T-cell (primary cell): ENCODE results near the gene FUOM. TPM values are rescaled to one million over a fixed set of nuclear protein-coding genes. Genes with fewer than 3 reads are reported as not detected.

Experiments
- ATAC-seq, 4 experiments: fragments of 200-7000 bp in 3 of 4; fragments of 150-1000 bp in 1 of 4; cut with Tn5 transposase; replicated peaks in 1 of 4; 1 replicate in 3 of 4; 2 replicates in 1 of 4; pipeline ENCODE4 v1.10.0; 2021; ENCODE audit warnings: moderate library complexity in 3 of 4, mild to moderate bottlenecking in 2 of 4, moderate number of reproducible peaks in 1 of 4
- CTCF ChIA-PET, 2 donors: fragments of 300-600 bp; sonication (Branson Sonifier 250); formaldehyde crosslinking; loops; one replicate each; lab custom pipeline; 2022; ENCODE audit warnings: antibody characterized with exemption in 2 of 2; lab: Charles Lee
- POLR2A ChIA-PET, 2 donors: fragments of 300-600 bp; sonication (Branson Sonifier 250); formaldehyde crosslinking; loops; one replicate each; lab custom pipeline; 2022; ENCODE audit warnings: antibody characterized with exemption in 2 of 2; lab: Charles Lee
- DNase-seq, 35 experiments: peaks; one replicate each; pipeline versions ENCODE4 v3.0.0 to v3.0.0-alpha.2; 2013 to 2023
- H3K27ac ChIP-seq: one replicate; pipeline ENCODE4 v1.5.1; 2013; ENCODE audit warnings: low read length
- H3K27me3 ChIP-seq, 2 experiments: replicated peaks in 1 of 2; 1 replicate in 1 of 2; 2 replicates in 1 of 2; pipeline versions ENCODE4 v1.6.1 to v1.7.0; 2013; ENCODE audit warnings: low read length in 1 of 2, mixed read lengths in 1 of 2; ENCODE audit not compliant: control insufficient read depth in 2 of 2, insufficient read depth in 2 of 2; ENCODE audit errors: extremely low read depth in 1 of 2
- H3K36me3 ChIP-seq, 2 donors: 1 replicate in 1 of 2; 2 replicates in 1 of 2; pipeline versions ENCODE4 v1.6.1 to v1.7.0; 2013; ENCODE audit warnings: low read length in 1 of 2; ENCODE audit not compliant: control insufficient read depth in 2 of 2, insufficient read depth in 1 of 2; ENCODE audit errors: extremely low read depth in 1 of 2
- H3K4me1 ChIP-seq, 2 experiments: 1 replicate in 1 of 2; 2 replicates in 1 of 2; pipeline versions ENCODE4 v1.6.1 to v1.7.0; 2013; ENCODE audit warnings: low read length in 2 of 2, mixed read lengths in 1 of 2; ENCODE audit not compliant: insufficient read depth in 2 of 2, control insufficient read depth in 1 of 2; ENCODE audit errors: extremely low read depth in 1 of 2
- H3K4me3 ChIP-seq, 2 donors: 1 replicate in 1 of 2; 2 replicates in 1 of 2; pipeline versions ENCODE4 v1.5.1 to v1.7.0; 2013; ENCODE audit warnings: mild to moderate bottlenecking in 2 of 2, low read length in 1 of 2, moderate library complexity in 1 of 2; ENCODE audit not compliant: control insufficient read depth in 1 of 2; ENCODE audit errors: extremely low read depth in 1 of 2
- H3K9me3 ChIP-seq: 2 replicates; pipeline ENCODE4 v1.7.0; 2013
- H3K27ac Mint-ChIP-seq, 2 donors: one replicate each; pipeline ENCODE4 v1.8.0; 2020 to 2021; ENCODE audit warnings: mild to moderate bottlenecking in 2 of 2, mixed read lengths in 2 of 2
- H3K27me3 Mint-ChIP-seq, 2 donors: one replicate each; pipeline ENCODE4 v1.8.0; 2021 to 2022; ENCODE audit warnings: mixed read lengths in 2 of 2
- H3K36me3 Mint-ChIP-seq: one replicate; pipeline ENCODE4 v1.8.0; 2021; ENCODE audit warnings: mixed read lengths
- H3K4me1 Mint-ChIP-seq, 3 donors: one replicate each; pipeline ENCODE4 v1.8.0; 2020 to 2022; ENCODE audit warnings: mixed read lengths in 3 of 3, mild to moderate bottlenecking in 1 of 3
- H3K4me3 Mint-ChIP-seq, 3 donors: one replicate each; pipeline ENCODE4 v1.8.0; 2020 to 2022; ENCODE audit warnings: mild to moderate bottlenecking in 3 of 3, mixed read lengths in 3 of 3, moderate library complexity in 3 of 3
- H3K9me3 Mint-ChIP-seq, 3 donors: one replicate each; pipeline ENCODE4 v1.8.0; 2020 to 2022; ENCODE audit warnings: mixed read lengths in 3 of 3
- WGBS: methylation state at CpG from one replicate; pipeline ENCODE4 v1.1.5; 2013; ENCODE audit warnings: missing lambda C conversion rate; ENCODE audit not compliant: insufficient coverage; 5-methylcytosine and 5-hydroxymethylcytosine counted together
- total RNA-seq, 35 experiments: library from RNA in 6 of 35; stranded (reverse) in 6 of 35; fragments of 120-200 nt in 1 of 35; gene quantifications; one replicate each; pipeline versions ENCODE4 v1.2.1 to v1.2.4 and lab custom pipeline; 2013 to 2026

The FUOM gene
- total RNA-seq, 5 donors from 2014 or later (not counting 1 experiment from before 2014, with no cell fraction given): 9.4 to 30.3 (median 26.9) TPM

DNA sequence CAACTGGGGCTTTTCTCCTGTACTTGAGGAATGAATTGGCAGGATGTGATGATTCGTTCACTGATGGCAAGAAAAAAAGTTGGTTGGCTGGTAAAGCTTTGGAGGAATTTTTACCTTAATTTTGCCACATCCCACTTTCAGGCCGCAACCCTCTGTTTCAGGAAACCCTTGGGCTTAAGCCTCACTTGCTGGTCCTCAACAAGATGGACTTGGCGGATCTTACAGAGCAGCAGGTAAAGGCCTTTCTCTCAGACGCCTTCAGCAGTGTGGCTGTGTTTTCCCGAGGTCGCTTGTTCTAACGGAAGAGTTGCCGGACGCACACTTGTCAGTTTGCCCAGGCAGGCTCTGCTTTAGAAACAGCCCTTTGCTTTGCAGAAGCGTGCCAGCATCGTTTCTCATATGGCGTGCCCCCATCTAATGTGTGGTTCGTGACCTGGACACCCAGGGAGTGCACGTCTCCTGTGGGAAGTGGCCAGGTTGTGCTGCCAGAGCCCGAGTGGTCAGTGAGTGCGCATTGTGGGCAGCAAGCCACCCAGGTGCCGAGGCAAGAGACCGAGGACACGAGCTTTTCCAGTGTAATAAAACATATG is 38.3 kb upstream of the FUOM start:
- H3K36me3 ChIP-seq: peaks cover 6 to 31% of the 10 kb centered on the region in 2 donors

GRCh38 chr10:133394801-133395221 is 37.0 kb upstream of the FUOM start:
- Histone ChIP-seq H3K36me3 (peaks cover 6 to 26% of the 10 kb centered on the region in 2 donors), H3K4me1 (peaks cover 6 to 51% of the 10 kb centered on the region in 2 experiments), H3K27me3 (peaks cover 0 to 2% of the 10 kb centered on the region in 2 experiments), H3K9me3 (no peaks in the 10 kb centered on the region), H3K4me3 (peak overlapping the region; percentile 62 to 69), H3K27ac (peak overlapping the region; percentile 59)
- no peaks in the 10 kb centered on the region for H3K27me3 Mint-ChIP-seq
- peaks cover 40 to 56% (median 56%) of the 10 kb centered on the region in 3 donors for H3K4me1 Mint-ChIP-seq
- no peaks in the 10 kb centered on the region for H3K9me3 Mint-ChIP-seq
- WGBS: 43% methylated on average over 19 of the region's 21 CpGs
- H3K27ac Mint-ChIP-seq: peak overlapping the region; percentile 85 to 87
- H3K4me3 Mint-ChIP-seq: peak overlapping the region; percentile 86 to 93 (median 91)
- DNase-seq (no peak), ATAC-seq (no peak)
- ChIA-PET POLR2A (no interaction called here), CTCF (no interaction called here)
- peaks cover 18% of the 10 kb centered on the region for H3K36me3 Mint-ChIP-seq

More for the DNA sequence above, 38.3 kb upstream of the FUOM start:
- Mint-ChIP-seq H3K4me1 (peaks cover 36 to 53% (median 50%) of the 10 kb centered on the region in 3 donors), H3K36me3 (peaks cover 22% of the 10 kb centered on the region), H3K4me3 (peak overlapping the region; percentile 86 to 93 (median 91)), H3K27me3 (no peaks in the 10 kb centered on the region), H3K27ac (peak overlapping the region in 1 of 2 donors; percentile 87), H3K9me3 (no peaks in the 10 kb centered on the region)
- H3K27ac ChIP-seq: no peak overlapping the region
- no peak for DNase-seq
- no peaks in the 10 kb centered on the region for H3K9me3 ChIP-seq
- no peak overlapping the region for H3K4me3 ChIP-seq
- peaks cover 0 to 2% of the 10 kb centered on the region in 2 experiments for H3K27me3 ChIP-seq
- H3K4me1 ChIP-seq: peaks cover 2 to 49% of the 10 kb centered on the region in 2 experiments
- ChIA-PET CTCF (no interaction called here), POLR2A (no interaction called here)
- whole genome bisulfite sequencing: 99% methylated on average over 12 of the region's 19 CpGs
- no peak for ATAC-seq

DNA sequence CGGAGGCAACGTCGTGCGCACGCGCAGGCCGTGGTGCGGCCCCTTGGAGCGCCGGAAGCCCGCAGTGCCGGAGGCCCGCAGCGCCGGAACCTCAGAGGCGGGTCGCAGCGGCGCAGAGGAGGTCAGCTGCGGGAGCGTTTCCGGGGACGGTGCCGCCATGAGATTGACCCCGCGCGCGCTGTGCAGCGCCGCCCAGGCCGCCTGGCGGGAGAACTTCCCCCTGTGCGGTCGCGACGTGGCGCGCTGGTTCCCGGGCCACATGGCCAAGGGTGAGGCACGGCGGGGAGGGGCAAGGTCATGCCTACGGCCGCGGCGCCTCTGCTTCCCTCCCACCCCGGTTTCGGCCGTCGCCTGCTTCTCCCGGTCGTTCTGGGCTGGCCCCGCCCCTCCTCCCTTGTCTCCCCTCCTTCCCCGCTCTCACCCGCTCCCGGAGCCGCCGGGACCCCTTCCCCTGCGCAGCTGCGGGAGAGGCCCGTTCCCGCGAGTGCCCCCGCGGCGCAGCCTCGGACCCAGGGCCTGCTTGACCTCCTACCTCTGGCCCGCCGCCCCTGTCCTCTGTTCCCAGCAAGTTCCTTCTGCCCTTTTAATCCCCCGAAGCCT is 36.3 kb upstream of the FUOM start, which contains the start of gene MTG1:
TSS of gene MTG1 (plus strand) at position 94 of the 600 bp plus-strand sequence. CDS start at position 158, 64 bp downstream.
- ChIA-PET POLR2A (no interaction called here), CTCF (no interaction called here)
- peaks cover 12% of the 10 kb centered on the region for H3K36me3 Mint-ChIP-seq
- no peaks in the 10 kb centered on the region for H3K27me3 Mint-ChIP-seq
- H3K27me3 ChIP-seq: peaks cover 0 to 2% of the 10 kb centered on the region in 2 experiments
- H3K36me3 ChIP-seq: peaks cover 6 to 22% of the 10 kb centered on the region in 2 donors
- no peaks in the 10 kb centered on the region for H3K9me3 ChIP-seq
- H3K4me3 ChIP-seq: peak within 1 kb of the TSS; percentile 62 to 69
- H3K27ac Mint-ChIP-seq: peak within 1 kb of the TSS; percentile 85 to 87
- DNase-seq: peak in 34 of 35 experiments; percentile 76 to 96 (median 86)
- peak; percentile 79 to 90 (median 82) for ATAC-seq
- no peaks in the 10 kb centered on the region for H3K9me3 Mint-ChIP-seq
- peak within 1 kb of the TSS; percentile 59 for H3K27ac ChIP-seq
- under 1% methylated on average over 67 of the region's 69 CpGs for WGBS
- peaks cover 43 to 56% (median 55%) of the 10 kb centered on the region in 3 donors for H3K4me1 Mint-ChIP-seq
- H3K4me1 ChIP-seq: peaks cover 9 to 57% of the 10 kb centered on the region in 2 experiments
- peak within 1 kb of the TSS; percentile 86 to 93 (median 91) for H3K4me3 Mint-ChIP-seq

- H3K36me3 ChIP-seq: peaks cover 6 to 16% of the 10 kb centered on the region in 2 donors
- no peaks in the 10 kb centered on the region for H3K27me3 Mint-ChIP-seq
- ATAC-seq: no peak
- H3K4me3 Mint-ChIP-seq: peak overlapping the region; percentile 86 to 93 (median 91)
- no peaks in the 10 kb centered on the region for H3K9me3 ChIP-seq
- peaks cover 12% of the 10 kb centered on the region for H3K36me3 Mint-ChIP-seq
- ChIA-PET CTCF (interaction anchor here in 1 of 2 donors (1.3 kb wide), 1 partner anchor 64 kb away, joined by 3 read pairs; no protein-coding TSS in a partner anchor), POLR2A (no interaction called here)
- H3K9me3 Mint-ChIP-seq: no peaks in the 10 kb centered on the region
- H3K4me3 ChIP-seq: peak overlapping the region; percentile 62 to 69
- peaks cover 13 to 64% of the 10 kb centered on the region in 2 experiments for H3K4me1 ChIP-seq
- DNase-seq: peak in 1 of 35 experiments; percentile 95
- peaks cover 0 to 2% of the 10 kb centered on the region in 2 experiments for H3K27me3 ChIP-seq
- peaks cover 49 to 62% (median 61%) of the 10 kb centered on the region in 3 donors for H3K4me1 Mint-ChIP-seq
- H3K27ac ChIP-seq: no peak overlapping the region
- WGBS: 19% methylated on average over 16 of the region's 27 CpGs
- H3K27ac Mint-ChIP-seq: peak overlapping the region; percentile 67 to 72
These were observed 35.7 kb upstream of the FUOM start for GRCh38 chr10:133393401-133394063.

GRCh38 chr10:133391761-133392518 is 34.1 kb upstream of the FUOM start:
- Histone ChIP-seq H3K9me3 (no peaks in the 10 kb centered on the region), H3K36me3 (peaks cover 6 to 9% of the 10 kb centered on the region in 2 donors), H3K27me3 (peaks cover 0 to 2% of the 10 kb centered on the region in 2 experiments), H3K27ac (peak overlapping the region; percentile 80), H3K4me3 (no peak overlapping the region), H3K4me1 (peaks cover 13 to 69% of the 10 kb centered on the region in 2 experiments)
- Mint-ChIP-seq H3K36me3 (peaks cover 3% of the 10 kb centered on the region), H3K9me3 (no peaks in the 10 kb centered on the region), H3K27me3 (no peaks in the 10 kb centered on the region), H3K4me3 (peak overlapping the region in 1 of 3 donors; percentile 30), H3K4me1 (peaks cover 39 to 61% (median 61%) of the 10 kb centered on the region in 3 donors), H3K27ac (peak overlapping the region; percentile 95 to 96)
- ATAC-seq: no peak
- POLR2A ChIA-PET: no interaction called here
- CTCF ChIA-PET: interaction anchor here in 1 of 2 donors (1.3 kb wide), 1 partner anchor 62 kb away, joined by 3 read pairs; no protein-coding TSS in a partner anchor
- DNase-seq: peak in 1 of 35 experiments; percentile 29
- WGBS: 64% methylated on average over 7 of the region's 12 CpGs
